ENCODE data around the gene STAB2. TPM values are rescaled to one million over a fixed set of nuclear protein-coding genes. Genes with fewer than 3 reads are reported as not detected.

STAB2 gene
- total RNA-seq, 2 experiments from 2014 or later, result not detected

DNA sequence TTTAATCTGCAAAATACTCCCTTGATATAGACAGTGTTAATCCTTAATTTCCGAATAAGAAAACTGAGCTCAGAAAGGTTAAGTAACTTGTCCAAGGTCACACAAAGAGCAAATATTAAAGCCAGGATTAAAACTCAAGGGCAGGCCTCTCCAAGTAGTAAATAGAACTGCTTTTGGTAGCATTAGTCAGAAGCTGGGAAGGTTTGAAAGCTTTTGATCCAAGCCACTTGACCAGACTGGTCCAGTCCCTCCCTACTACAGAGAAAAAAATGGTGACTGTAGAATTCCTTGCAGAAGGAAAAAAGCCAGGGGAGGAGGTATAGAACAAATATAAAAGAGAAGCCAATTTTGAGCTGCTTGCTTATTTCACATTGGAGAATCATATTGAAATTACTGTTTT is 142.4 kb downstream of the STAB2 start:
- H3K4me3 Mint-ChIP-seq, result no peak overlapping the region
- no peak overlapping the region for H3K27ac Mint-ChIP-seq
- H3K9me3 Mint-ChIP-seq (ENCODE audit: low read depth), result no peaks in the 10 kb centered on the region
- peaks cover 2% of the 10 kb centered on the region for H3K27me3 Mint-ChIP-seq
- CTCF ChIA-PET, result interaction anchor here (1.6 kb wide), 1 partner anchor 97 kb away, joined by 3 read pairs; no protein-coding TSS in a partner anchor
- ATAC-seq (no peak), DNase-seq (no peak)
- H3K36me3 Mint-ChIP-seq, result no peaks in the 10 kb centered on the region
- H3K4me1 Mint-ChIP-seq, result no peaks in the 10 kb centered on the region

DNA sequence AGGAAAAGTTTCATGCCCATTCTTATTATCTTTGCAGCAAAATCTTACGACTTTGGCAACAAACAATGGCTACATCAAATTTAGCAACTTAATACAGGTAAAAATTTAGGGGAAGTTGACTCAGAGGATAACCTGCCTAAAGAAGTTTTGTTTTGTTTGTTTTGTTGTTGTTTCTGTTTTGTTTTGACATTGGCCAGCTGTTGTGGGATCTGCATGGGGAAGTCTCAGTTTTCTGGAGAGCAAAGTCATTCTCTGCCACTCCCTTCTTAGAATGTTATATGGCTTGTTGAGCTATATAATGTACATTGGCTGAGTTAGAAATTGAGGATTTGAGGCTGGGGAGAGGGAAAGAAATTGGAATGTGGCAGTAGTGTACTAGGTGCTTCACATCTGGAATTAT is 144.5 kb downstream of the STAB2 start:
- CTCF ChIA-PET, result no interaction called here
- Mint-ChIP-seq H3K4me1 (no peaks in the 10 kb centered on the region), H3K36me3 (no peaks in the 10 kb centered on the region), H3K4me3 (no peak overlapping the region), H3K27me3 (peaks cover 2% of the 10 kb centered on the region), H3K9me3 (ENCODE audit: low read depth) (no peaks in the 10 kb centered on the region), H3K27ac (no peak overlapping the region)
- ATAC-seq (no peak), DNase-seq (no peak)

DNA sequence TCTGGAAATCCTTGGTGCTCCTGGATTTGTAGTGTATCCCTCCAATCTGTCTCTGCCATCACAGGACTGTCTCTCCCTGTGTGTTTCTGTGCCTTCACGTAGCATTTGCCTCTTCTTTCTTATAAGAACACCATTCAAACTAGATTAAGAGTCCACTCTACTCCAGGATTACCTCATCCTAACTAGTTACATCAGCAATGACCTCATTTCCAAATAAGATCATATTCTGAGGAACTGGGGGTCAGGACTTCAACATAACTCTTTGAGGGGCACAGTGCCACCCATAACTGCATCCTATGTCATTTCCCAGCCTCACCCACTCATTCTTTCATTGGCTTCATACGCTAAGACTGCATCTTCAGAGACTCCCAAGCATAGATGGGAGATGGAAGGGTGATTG is 147.8 kb downstream of the STAB2 start:
- H3K4me1 Mint-ChIP-seq, result no peaks in the 10 kb centered on the region
- no peak overlapping the region for H3K27ac Mint-ChIP-seq
- no peak overlapping the region for H3K4me3 Mint-ChIP-seq
- no peaks in the 10 kb centered on the region for H3K9me3 Mint-ChIP-seq (ENCODE audit: low read depth)
- peaks cover 6% of the 10 kb centered on the region for H3K27me3 Mint-ChIP-seq
- CTCF ChIA-PET, result no interaction called here
- no peak for DNase-seq
- no peak for ATAC-seq
- no peaks in the 10 kb centered on the region for H3K36me3 Mint-ChIP-seq

DNA sequence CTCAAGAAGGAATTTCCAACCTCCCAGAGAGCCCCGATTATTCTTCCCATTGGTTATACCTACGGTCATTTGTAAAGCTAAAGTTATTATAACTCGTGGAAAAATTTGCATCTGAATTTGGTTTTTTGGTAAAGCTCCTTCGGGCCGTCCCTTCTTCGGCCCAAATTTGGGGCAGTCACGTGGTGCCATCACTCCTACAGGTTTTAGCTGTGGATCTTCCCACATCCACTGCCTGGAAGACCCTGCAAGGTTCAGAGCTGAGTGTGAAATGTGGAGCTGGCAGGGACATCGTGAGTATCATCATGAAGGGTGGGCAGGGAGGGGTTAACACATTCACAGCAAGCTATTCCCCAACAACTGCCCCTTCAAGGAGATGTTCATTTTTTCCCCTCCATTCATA is 148.2 kb downstream of the STAB2 start:
- Mint-ChIP-seq H3K36me3 (no peaks in the 10 kb centered on the region), H3K9me3 (ENCODE audit: low read depth) (no peaks in the 10 kb centered on the region), H3K27me3 (peaks cover 6% of the 10 kb centered on the region), H3K4me3 (no peak overlapping the region), H3K27ac (no peak overlapping the region), H3K4me1 (no peaks in the 10 kb centered on the region)
- CTCF ChIA-PET, result no interaction called here
- DNase-seq (no peak), ATAC-seq (no peak)

DNA sequence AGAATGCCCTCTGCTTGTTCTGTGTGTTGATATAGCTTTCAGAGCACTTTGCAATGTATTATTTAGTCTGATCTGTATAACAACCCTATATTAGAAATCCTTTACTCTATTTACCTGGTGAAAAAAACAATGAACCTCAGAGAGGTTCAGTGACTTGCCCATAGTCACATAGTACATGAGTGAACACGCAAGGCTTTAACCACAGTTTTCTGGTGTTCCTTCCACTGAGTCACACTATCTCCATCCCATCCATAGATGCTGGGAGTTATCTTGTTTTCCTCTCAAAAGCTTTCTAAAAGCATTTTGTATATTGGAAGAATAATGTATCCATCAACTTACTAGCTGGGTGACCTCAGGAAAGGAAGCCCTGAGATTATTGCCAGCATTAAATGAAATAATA is 149.5 kb downstream of the STAB2 start:
- CTCF ChIA-PET, result no interaction called here
- Mint-ChIP-seq H3K27ac (no peak overlapping the region), H3K36me3 (no peaks in the 10 kb centered on the region), H3K4me1 (no peaks in the 10 kb centered on the region), H3K27me3 (peaks cover 7% of the 10 kb centered on the region), H3K4me3 (no peak overlapping the region), H3K9me3 (ENCODE audit: low read depth) (no peaks in the 10 kb centered on the region)
- ATAC-seq, result no peak
- no peak for DNase-seq

DNA sequence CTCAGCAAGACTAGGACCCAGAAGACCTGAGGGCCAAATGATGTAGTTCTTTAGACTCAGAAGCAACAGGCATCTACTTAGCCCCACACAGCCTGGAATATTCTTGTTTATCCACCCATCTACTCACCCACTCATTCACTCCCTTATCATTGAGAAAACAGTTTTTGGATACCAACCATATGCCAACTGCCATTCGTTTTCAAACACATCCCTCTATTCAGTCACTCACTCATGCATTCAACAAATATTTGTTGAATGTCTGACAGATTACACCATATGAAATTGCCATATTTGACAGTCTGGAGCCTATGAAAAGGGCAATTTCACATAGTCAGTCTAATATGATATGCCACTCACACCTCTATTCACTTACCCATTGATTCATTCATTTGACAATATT is 150.8 kb downstream of the STAB2 start:
- Mint-ChIP-seq H3K27me3 (peaks cover 7% of the 10 kb centered on the region), H3K9me3 (ENCODE audit: low read depth) (no peaks in the 10 kb centered on the region), H3K4me3 (no peak overlapping the region), H3K4me1 (no peaks in the 10 kb centered on the region), H3K27ac (no peak overlapping the region), H3K36me3 (no peaks in the 10 kb centered on the region)
- CTCF ChIA-PET, result no interaction called here
- DNase-seq (no peak), ATAC-seq (no peak)

DNA sequence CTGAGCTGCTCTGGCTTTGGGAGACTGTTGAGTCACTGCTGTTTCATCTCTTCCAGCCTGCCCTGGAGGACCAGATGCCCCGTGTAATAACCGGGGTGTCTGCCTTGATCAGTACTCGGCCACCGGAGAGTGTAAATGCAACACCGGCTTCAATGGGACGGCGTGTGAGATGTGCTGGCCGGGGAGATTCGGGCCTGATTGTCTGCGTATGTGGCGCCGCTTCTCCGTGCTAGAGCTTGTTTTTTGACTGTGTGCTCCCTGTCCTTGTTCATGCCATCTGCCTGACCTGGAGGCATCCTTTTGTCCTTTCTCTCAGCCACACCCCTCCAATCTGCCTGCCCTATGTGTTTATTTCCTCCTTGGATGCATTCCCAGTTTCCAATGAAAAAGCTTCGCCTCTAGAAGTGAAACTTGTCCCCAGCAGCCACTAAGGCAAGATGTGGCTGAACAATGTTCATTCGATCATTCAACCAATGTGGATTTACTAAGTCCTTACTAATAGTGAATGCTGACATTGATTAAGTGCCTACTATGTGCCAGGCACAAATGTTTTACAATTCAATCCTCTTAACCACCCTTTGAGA is 155.4 kb downstream of the STAB2 start:
- CTCF ChIA-PET, result no interaction called here
- no peaks in the 10 kb centered on the region for H3K9me3 Mint-ChIP-seq (ENCODE audit: low read depth)
- no peak overlapping the region for H3K27ac Mint-ChIP-seq

DNA sequence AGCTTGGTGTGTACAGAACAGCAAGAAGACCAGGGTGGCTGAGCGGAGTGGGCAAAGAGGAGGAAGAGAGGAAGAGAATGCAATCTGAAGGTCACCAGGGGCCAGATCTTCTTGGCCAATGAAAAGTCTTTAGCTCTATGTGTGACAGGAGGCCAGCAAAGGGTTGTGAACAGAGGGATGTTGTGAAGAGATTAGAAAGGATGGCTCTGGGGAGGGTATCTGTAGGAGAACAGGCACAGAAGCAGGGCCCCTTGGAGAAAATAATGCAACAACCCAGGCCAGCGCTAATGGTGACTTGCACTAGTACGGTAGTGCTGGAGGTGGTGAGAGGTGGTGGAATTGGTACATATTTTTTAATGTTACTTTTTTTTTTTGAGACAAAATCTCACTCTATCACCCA is 156.7 kb downstream of the STAB2 start:
- no peaks in the 10 kb centered on the region for H3K36me3 Mint-ChIP-seq
- CTCF ChIA-PET, result no interaction called here

More for the DNA sequence above, 155.4 kb downstream of the STAB2 start:
- Mint-ChIP-seq H3K36me3 (no peaks in the 10 kb centered on the region), H3K4me3 (no peak overlapping the region), H3K4me1 (no peaks in the 10 kb centered on the region), H3K27me3 (peaks cover 7% of the 10 kb centered on the region)
- ATAC-seq (no peak), DNase-seq (no peak)

DNA sequence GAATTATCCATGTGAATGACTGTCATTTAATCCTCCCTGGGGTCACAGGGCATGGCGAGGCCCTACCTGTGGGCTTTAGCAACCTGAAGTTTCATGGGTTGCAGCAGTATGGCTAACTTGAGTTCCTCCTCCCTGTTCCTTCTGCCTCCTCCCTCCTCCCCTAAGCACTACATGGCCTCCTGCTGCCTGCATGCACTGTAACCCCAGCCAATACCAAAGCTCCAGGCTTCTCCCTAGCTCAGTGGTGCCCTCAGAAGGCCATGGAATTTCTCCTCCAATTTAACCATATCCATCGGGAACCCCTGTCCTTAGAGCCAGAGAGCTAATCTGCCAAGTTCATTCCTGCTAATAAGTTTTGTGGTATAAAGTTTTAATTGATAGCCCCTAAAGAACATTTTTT is 158.9 kb downstream of the STAB2 start:
- no peak overlapping the region for H3K4me3 Mint-ChIP-seq
- H3K36me3 Mint-ChIP-seq, result no peaks in the 10 kb centered on the region
- no peak overlapping the region for H3K27ac Mint-ChIP-seq
- no peak for DNase-seq
- ATAC-seq, result no peak
- no peaks in the 10 kb centered on the region for H3K9me3 Mint-ChIP-seq (ENCODE audit: low read depth)
- H3K27me3 Mint-ChIP-seq, result peaks cover 4% of the 10 kb centered on the region
- H3K4me1 Mint-ChIP-seq, result no peaks in the 10 kb centered on the region
- CTCF ChIA-PET, result no interaction called here

More for the DNA sequence above, 156.7 kb downstream of the STAB2 start:
- DNase-seq, result no peak
- H3K9me3 Mint-ChIP-seq (ENCODE audit: low read depth), result no peaks in the 10 kb centered on the region
- no peak overlapping the region for H3K4me3 Mint-ChIP-seq
- ATAC-seq, result no peak
- H3K27ac Mint-ChIP-seq, result no peak overlapping the region
- no peaks in the 10 kb centered on the region for H3K4me1 Mint-ChIP-seq
- H3K27me3 Mint-ChIP-seq, result peaks cover 5% of the 10 kb centered on the region

DNA sequence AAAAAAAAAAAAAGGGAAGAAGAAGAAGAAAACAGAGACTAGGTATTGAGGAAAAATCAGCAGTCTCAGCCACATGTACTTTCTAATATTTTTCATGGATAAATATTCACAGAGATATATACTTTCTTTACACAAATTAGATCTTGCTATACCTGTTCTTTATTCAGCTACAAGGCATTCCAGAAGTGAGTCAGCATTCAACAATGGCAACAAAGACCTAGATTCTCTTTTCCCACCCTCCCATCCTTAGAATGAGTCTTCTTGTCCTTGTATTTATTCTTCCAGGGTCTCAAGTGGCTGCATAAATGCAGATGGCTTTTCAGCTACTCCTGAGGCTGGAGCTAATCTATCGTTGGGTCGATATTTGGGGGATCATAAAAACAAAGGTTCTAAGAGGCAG is 160.9 kb downstream of the STAB2 start:
- no peak for DNase-seq
- Mint-ChIP-seq H3K27ac (no peak overlapping the region), H3K27me3 (peaks cover 16% of the 10 kb centered on the region), H3K9me3 (ENCODE audit: low read depth) (no peaks in the 10 kb centered on the region), H3K4me3 (no peak overlapping the region), H3K4me1 (no peaks in the 10 kb centered on the region), H3K36me3 (no peaks in the 10 kb centered on the region)
- ATAC-seq, result no peak
- CTCF ChIA-PET, result no interaction called here

DNA sequence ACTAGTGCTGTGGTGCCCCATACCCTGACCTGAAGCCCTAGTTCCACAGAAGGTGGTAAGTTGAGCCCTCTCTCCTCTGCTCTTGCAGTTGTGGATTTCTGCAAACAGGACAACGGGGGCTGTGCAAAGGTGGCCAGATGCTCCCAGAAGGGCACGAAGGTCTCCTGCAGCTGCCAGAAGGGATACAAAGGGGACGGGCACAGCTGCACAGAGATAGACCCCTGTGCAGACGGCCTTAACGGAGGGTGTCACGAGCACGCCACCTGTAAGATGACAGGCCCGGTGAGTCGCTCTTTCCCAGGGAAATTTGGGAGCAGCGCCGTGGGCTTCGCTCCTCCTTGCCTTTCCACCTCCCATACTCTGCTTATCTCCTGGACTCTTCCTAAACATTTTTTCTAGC is 161.8 kb downstream of the STAB2 start:
- no peaks in the 10 kb centered on the region for H3K4me1 Mint-ChIP-seq

DNA sequence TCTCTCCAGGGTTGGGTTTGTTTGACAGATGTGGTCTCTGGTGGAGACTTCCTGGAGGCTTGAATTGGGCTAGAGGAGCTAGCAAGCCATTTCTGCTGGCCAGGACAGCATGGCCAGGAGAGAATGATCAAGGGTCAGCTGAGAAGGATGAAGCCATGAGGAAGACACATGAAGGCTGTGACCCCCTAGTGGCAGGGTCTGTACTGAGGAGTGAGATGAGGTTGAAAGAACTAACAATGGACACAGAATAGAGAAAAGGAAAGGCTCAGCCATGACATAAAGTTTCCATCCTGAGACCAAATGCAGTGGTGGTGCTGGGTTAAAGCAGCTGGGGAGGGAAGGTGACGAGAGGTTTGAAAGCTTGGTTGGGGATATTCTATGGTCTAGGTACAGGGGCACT is 164.1 kb downstream of the STAB2 start:
- CTCF ChIA-PET, result no interaction called here
- H3K27me3 Mint-ChIP-seq, result peaks cover 16% of the 10 kb centered on the region
- DNase-seq, result no peak
- ATAC-seq, result no peak
- H3K4me1 Mint-ChIP-seq, result no peaks in the 10 kb centered on the region
- H3K4me3 Mint-ChIP-seq, result no peak overlapping the region
- no peak overlapping the region for H3K27ac Mint-ChIP-seq
- no peaks in the 10 kb centered on the region for H3K9me3 Mint-ChIP-seq (ENCODE audit: low read depth)
- no peaks in the 10 kb centered on the region for H3K36me3 Mint-ChIP-seq

More for the DNA sequence above, 161.8 kb downstream of the STAB2 start:
- ATAC-seq (no peak), DNase-seq (no peak)
- CTCF ChIA-PET, result no interaction called here
- Mint-ChIP-seq H3K4me3 (no peak overlapping the region), H3K9me3 (ENCODE audit: low read depth) (no peaks in the 10 kb centered on the region), H3K36me3 (no peaks in the 10 kb centered on the region), H3K27ac (no peak overlapping the region), H3K27me3 (peaks cover 16% of the 10 kb centered on the region)

DNA sequence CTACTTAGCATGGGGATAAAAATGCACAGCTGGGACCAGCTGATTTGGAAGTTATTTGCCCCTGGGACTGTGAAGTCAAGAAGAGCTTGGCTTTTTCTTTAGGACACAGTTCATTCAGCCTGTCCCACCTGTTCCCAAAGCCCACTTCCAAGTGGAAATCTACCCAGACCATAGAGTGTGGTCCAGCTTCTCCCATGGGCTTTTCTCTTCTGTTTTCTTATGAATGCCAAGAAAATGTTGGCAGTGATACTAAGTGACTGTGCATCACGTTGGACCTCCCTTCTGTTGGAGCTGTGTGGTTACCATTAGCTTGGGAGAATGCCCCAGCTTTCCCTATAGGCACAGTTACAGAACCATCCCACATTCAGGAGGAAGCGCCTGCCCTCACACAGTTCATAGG is 164.5 kb downstream of the STAB2 start:
- CTCF ChIA-PET, result no interaction called here
- no peaks in the 10 kb centered on the region for H3K4me1 Mint-ChIP-seq
- DNase-seq (no peak), ATAC-seq (no peak)
- H3K4me3 Mint-ChIP-seq, result no peak overlapping the region
- no peaks in the 10 kb centered on the region for H3K9me3 Mint-ChIP-seq (ENCODE audit: low read depth)
- H3K36me3 Mint-ChIP-seq, result no peaks in the 10 kb centered on the region
- no peak overlapping the region for H3K27ac Mint-ChIP-seq
- H3K27me3 Mint-ChIP-seq, result peaks cover 16% of the 10 kb centered on the region

DNA sequence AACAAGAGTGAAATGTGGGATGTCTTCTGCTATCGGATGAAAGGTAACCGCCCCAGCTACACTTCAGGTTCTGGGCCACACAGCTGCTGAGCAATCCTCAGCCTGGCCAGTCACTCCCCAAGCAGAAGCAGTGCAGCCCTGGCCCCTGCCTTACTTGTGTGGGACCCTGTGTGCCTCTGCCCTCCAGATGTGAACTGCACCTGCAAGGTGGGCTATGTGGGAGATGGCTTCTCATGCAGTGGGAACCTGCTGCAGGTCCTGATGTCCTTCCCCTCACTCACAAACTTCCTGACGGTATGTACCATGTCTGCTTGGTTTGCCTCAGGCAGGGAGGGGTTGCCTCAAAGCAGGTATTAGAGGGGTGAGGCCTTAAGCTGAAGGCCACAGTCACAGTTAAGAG is 168.4 kb downstream of the STAB2 start:
- no peaks in the 10 kb centered on the region for H3K36me3 Mint-ChIP-seq
- ATAC-seq, result no peak
- H3K9me3 Mint-ChIP-seq (ENCODE audit: low read depth), result no peaks in the 10 kb centered on the region
- H3K27ac Mint-ChIP-seq, result no peak overlapping the region
- H3K27me3 Mint-ChIP-seq, result peaks cover 12% of the 10 kb centered on the region
- CTCF ChIA-PET, result no interaction called here
- DNase-seq, result no peak
- no peak overlapping the region for H3K4me3 Mint-ChIP-seq
- H3K4me1 Mint-ChIP-seq, result no peaks in the 10 kb centered on the region

DNA sequence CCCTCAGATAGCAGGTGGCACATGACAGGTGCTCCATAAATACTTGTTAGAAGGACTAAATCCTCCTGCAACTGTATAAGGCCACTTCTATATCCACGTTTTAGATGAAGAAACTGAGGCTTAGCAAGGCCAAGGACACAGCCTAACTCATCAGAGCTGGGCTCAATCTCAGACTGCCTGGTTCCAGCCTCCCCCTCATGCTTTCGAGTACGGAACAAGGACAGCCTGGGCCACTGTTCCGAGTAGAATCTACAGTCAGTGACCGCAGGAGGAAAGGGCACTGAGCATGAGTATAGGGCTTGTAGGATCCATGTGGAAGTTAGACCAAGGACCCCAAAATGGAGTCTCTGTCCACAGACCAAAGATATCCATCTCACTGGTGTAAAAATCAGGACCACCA is 169.4 kb downstream of the STAB2 start:
- ATAC-seq (no peak), DNase-seq (no peak)
- CTCF ChIA-PET, result no interaction called here
- H3K4me3 Mint-ChIP-seq, result no peak overlapping the region
- H3K27me3 Mint-ChIP-seq, result peaks cover 7% of the 10 kb centered on the region
- no peak overlapping the region for H3K27ac Mint-ChIP-seq
- H3K9me3 Mint-ChIP-seq (ENCODE audit: low read depth), result no peaks in the 10 kb centered on the region
- no peaks in the 10 kb centered on the region for H3K36me3 Mint-ChIP-seq
- H3K4me1 Mint-ChIP-seq, result no peaks in the 10 kb centered on the region

Data from activated CD8-positive, alpha-beta memory T cell treated with anti-CD3 and anti-CD28 coated beads, Interleukin-2, amount 10 ng/mL, durations not matched to agents 7 days and 5 days (primary cell).